Hepatocyte (in vitro differentiated cells): ENCODE measurements around the gene LAMA4.

Experiments used
- EZH2 ChIP-seq: fragments of 200-600 bp; sonication (generic); IDR thresholded peaks from 2 replicates; pipeline ENCODE4 v1.6.1; 2016; ENCODE audit warnings: antibody characterized with exemption, mild to moderate bottlenecking, borderline replicate concordance
- EZH2phosphoT487 ChIP-seq: fragments of 200-600 bp; sonication (generic); IDR thresholded peaks from one replicate; pipeline ENCODE4 v1.6.1; 2018; ENCODE audit warnings: antibody characterized with exemption, mild to moderate bottlenecking, low read depth, moderate library complexity; ENCODE audit not compliant: unreplicated experiment, severe bottlenecking
- TF ChIP-seq, protein P1 (sequence below): fragments of 200-600 bp; sonication (generic); IDR thresholded peaks from 2 replicates; pipeline ENCODE4 v1.5.1; 2016; ENCODE audit warnings: antibody characterized with exemption, mild to moderate bottlenecking; ENCODE audit not compliant: poor library complexity

DNA sequence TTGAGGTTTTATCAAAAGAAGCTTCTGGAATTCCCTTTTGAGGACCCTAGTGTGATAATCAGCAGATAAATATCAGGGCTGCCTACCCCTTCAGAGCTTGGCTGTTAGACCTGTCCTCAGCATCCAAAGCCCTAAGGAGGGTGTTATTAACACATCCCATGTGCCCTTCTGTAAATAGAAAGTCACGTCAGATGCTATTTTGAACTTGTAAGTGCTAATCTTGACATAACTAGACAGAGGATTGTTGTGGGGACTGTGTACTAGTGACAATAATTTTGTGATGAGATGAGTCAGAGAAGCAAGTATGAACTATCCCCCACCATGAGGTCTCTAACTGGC lies 4.9 kb upstream of the LAMA4 start:
- TF ChIP-seq, protein P1, sequence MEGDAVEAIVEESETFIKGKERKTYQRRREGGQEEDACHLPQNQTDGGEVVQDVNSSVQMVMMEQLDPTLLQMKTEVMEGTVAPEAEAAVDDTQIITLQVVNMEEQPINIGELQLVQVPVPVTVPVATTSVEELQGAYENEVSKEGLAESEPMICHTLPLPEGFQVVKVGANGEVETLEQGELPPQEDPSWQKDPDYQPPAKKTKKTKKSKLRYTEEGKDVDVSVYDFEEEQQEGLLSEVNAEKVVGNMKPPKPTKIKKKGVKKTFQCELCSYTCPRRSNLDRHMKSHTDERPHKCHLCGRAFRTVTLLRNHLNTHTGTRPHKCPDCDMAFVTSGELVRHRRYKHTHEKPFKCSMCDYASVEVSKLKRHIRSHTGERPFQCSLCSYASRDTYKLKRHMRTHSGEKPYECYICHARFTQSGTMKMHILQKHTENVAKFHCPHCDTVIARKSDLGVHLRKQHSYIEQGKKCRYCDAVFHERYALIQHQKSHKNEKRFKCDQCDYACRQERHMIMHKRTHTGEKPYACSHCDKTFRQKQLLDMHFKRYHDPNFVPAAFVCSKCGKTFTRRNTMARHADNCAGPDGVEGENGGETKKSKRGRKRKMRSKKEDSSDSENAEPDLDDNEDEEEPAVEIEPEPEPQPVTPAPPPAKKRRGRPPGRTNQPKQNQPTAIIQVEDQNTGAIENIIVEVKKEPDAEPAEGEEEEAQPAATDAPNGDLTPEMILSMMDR, result no peak
- TF ChIP-seq EZH2 (no peak), EZH2phosphoT487 (no peak)
